Activated CD4-positive, alpha-beta T cell treated with anti-CD3 and anti-CD28 coated beads for 24 hours (primary cell): ENCODE data around the gene MVB12A.

ENCODE experiments used
- DNase-seq, 2 donors: peaks; one replicate each; pipeline ENCODE4 v3.0.0-alpha.2; 2020; ENCODE audit warnings: low read depth in 2 of 2

MVB12A gene

GRCh38 chr19:17441241-17442021 is 21.6 kb downstream of the MVB12A start:
- DNase-seq, result no peak

- no peak for DNase-seq
Measured at GRCh38 chr19:17445526-17446165, 25.8 kb downstream of the MVB12A start.

DNA sequence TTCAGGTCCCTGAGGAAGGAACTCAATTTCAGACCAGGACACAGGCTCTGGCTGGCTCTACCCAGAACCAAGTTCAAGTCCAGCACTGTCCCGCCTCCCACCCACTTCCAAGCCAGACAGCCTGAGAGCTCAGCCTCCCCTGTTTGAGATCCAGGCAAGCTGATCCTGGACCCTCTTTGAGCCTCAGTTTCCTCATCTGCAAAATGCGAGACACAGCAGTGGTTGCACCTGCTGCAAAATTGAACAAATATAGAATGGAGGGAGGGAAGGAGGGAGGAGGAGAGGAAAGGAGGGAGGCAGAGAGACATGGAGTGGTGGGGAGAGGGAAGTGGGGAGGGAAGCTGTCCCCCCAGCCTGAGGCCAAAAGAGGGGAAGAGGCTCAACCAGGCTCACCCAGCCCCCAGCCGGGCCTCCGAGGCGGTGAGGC is 27.9 kb downstream of the MVB12A start:
- DNase-seq, result no peak

GRCh38 chr19:17448131-17448967 is 28.5 kb downstream of the MVB12A start, which contains the start of gene TMEM221:
TMEM221 (minus strand) TSS chr19:17448668; CDS start chr19:17448462, 206 bp downstream.
- DNase-seq, result peak in 1 of 2 donors; percentile 52

- peak; percentile 22 to 36 for DNase-seq
Measured at GRCh38 chr19:17450264-17451075, 30.6 kb downstream of the MVB12A start.

DNA sequence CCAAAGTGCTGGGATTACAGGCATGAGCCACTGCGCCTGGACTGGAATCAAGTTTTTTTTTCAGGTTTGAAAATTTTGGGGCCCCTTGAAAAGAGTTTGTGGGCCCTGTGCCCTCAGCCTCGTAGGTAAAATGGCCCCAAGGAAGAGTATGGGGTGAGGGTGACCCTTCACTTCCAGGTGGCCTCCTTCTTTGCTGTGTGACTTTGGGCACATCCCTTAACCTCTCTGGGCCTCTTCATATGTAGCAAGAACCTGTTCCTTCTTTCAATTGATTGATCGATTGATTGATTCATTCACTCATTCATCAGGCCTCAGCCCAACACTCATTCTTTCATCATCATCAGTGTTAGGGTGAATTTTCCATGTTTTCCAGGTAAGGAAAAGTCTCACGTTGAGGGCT is 32.0 kb downstream of the MVB12A start:
- no peak for DNase-seq

DNA sequence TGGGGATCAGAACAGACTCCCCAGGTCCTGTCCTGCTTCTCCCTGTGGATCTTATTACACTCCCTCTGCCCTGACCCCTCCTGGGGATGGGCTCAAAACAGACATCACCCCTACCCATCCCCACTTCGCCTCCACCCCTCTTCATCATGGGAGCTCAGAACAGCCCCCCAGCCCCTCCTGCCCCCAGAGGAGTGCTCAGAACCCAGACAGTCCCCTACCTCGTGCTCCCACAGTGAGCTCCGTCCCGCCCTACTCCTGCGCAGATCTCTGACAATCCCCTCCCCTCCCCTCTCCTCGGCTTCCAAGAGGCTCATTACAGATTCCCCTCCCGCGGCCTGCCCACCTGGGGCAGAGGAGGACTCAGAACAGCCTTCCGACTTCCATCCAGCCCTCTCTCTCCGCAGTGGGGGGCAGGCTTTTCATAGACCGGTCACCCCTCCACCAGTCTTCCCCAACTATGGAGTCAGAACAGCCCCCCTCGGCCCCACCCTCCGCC is 34.8 kb downstream of the MVB12A start:
- DNase-seq, result no peak

DNA sequence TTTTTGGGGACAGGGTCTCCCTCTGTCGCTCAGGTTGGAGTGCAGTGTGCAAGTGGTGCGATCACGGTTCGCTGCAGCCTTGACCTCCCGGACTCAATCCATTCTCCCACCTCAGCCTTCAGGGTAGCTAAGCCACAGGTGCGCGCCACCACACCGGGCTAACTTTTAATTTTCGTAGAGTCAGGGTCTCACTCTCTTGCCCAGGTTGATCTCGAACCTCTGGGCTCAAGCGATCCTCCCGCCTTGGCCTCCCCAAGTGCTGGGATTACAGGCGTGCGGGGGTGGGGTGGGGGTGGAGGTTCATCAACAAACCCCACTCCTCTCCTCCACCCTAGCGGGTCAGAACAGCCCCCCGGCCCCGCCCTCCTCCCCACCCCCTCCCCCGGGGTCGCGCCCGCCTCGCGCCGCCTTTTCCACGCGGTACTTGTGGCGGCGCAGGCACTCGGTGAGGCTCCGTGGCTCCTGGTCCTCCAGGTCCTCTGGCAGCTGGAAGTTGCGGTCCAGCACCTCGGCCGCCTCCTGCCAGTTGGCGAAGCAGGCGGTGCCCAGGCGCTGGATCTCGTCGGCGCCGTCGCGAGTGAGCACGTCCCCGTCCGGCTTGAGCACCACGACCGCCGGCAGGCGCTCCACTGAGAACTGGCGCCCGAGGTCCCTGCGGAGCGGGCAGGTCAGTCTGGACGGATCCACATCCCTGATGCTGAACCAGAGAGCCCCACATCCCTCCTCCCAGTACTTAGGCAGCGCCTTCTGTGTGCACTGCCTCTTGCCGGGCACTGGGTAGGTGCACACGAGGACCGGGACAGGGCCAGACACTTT is 35.7 kb downstream of the MVB12A start:
- DNase-seq, result no peak

GRCh38 chr19:17456127-17456526 is 36.3 kb downstream of the MVB12A start:
- DNase-seq, result no peak

DNA sequence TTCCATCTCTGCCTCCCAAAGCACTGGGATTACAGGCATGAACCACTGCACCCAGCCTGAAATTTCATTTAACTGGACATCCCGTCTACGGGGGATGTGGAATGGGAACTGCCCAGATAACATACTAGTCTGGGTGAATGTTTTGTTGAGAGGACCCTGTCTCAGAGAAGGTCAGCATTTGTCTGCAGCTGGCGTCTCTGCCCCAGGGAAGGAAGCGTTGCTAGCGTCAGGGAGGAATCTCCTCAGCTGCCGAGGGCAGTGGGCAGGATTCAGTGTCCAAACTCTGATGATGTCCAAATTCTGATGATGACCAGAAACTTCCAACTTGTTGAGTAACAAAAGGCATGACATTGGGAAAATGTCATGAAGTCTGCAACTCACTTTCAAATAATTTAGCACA is 37.8 kb downstream of the MVB12A start:
- no peak for DNase-seq

DNA sequence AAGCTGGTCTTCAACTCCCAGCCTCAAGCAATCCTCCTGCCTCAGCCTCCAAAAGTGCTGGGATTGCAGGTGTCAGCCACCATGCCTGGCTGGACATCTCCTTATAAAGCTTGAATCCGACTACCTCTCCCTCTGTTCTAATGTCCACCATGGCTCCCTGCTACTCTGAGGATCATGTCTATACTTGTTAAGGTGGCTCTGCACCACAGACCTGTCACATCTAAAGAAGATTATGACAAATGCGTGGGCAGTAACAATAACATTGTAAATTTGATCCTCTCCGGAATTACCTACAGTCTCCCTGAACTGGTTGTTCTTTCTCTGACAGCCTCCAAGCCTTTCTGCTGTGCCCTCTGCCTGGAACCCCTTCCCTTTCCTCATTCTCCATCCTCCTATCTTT is 39.1 kb downstream of the MVB12A start:
- no peak for DNase-seq

- DNase-seq, result no peak
Measured at GRCh38 chr19:17460372-17461230, 40.8 kb downstream of the MVB12A start, which contains the start of gene NXNL1. NXNL1 (minus strand) TSS chr19:17460926; CDS start chr19:17460869, 57 bp downstream.

DNA sequence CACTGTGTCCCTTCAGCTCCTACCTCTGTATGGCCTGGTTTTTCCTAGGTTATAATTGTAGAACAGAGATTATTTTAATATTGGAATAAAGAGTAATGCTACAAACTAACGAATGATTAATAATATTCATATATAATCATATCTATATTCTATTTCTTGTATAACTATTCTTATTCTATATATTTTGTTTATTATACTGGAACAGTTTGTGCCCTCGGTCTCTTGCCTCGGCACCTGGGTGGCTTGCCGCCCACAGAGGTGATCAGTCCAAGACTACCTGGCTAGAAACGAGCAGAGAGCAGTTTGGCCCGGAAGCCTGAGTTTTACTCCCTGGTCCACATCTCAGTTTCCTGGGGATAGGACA is 46.6 kb downstream of the MVB12A start:
- no peak for DNase-seq

- no peak for DNase-seq
Measured at GRCh38 chr19:17467471-17468301, 47.8 kb downstream of the MVB12A start.

DNA sequence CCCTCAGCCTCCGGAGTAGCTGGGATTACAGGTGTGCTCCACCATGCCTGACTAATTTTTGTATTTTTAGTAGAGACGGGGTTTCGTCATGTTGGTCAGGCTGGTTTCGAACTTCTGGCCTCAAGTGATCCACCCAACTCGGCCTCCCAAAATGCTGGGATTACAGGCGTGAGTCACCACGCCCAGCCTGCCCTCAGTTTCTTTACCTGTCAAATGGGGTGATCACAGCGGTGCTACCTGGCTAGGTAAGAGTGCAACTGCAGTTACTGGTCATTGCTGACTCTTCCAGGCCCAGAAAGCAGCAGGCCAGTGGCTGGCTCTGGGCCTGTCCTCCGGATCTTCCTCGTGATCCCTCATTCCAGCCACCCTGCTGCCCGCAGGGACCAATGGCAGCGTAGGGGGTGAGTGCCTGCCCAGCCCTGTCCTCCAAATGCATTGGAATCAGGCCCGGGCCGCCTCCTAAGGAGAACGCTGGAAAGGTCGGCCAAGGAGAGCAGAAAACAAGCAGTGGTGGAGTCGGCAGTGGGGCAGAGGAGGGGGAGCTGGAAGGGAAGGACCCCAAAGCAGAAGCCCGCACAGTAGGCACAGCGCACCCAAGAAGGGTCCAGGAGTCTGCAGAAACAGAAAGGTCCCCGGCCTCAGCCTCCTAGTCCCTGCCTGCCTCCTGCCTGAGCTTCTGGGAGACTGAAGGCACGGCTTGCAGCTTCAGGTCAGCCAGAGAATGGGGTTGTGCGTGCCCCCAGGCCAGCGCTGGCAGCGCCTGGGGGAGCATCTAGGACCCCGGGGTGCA is 48.6 kb downstream of the MVB12A start:
- DNase-seq, result no peak

DNA sequence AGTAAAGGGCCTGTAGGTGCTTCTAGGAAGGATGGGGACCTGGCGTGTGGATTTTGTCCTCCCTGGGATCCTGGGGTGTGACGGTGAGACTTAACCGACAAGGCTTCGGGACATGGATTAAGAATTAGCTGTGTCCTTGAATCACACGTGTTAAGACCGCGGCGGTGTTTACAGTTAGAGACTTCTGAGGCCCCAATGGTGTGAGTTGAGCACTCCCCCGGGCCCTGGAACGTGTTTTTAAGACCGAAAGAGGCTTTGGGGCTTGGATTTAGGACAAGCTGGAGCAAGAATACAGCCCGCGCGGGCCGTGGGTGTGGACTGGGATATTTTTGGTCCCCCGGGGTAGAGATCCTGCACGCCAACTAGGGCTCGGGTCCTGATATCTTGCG is 49.2 kb downstream of the MVB12A start:
- no peak for DNase-seq

DNA sequence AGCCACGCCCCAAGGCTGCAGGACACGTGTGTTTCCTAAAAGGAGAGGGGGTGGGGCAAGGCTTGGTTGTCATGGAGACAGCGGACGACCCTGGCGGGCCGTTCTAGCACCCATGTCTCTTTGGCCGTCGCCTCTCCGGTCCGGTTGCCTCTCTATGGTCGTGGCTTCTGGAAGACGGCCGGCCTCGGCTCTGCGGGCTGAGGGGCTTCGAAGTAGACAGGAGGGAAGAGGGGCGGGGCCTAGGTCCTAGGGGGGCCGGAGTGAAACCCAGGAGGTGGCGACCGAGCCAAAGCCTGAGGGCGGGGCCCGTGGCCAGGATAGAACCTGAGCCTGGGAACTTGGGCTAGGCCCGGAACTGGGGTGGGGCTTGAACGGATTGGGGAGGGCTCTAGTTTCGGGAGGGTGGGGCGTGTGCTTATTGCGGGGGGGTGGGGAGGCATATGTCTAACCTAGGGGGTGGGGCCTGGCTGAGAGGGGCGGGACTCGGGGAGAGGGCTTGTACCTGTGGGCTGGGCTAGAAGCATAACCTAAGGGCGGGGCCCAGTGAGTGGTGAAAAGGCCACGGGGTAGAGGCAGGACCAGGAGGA is 49.7 kb downstream of the MVB12A start:
- peak; percentile 88 for DNase-seq
